BE2C (cell line): ENCODE results near the gene COMMD9. TPM values are rescaled to one million over a fixed set of nuclear protein-coding genes. Genes with fewer than 3 reads are reported as not detected.

ENCODE experiments used
- DNase-seq: peaks from one replicate; pipeline ENCODE4 v3.0.0-alpha.2; 2020
- H3K27me3 ChIP-seq: fragments of 250-450 bp; sonication (Bioruptor Pico); 2 replicates; pipeline ENCODE4 v1.5.1; 2020; ENCODE audit warnings: mild to moderate bottlenecking
- H3K36me3 ChIP-seq: fragments of 250-450 bp; sonication (Bioruptor Pico); 2 replicates; pipeline ENCODE4 v1.5.1; 2020; ENCODE audit warnings: mild to moderate bottlenecking
- H3K4me1 ChIP-seq: fragments of 250-450 bp; sonication (Bioruptor Pico); 2 replicates; pipeline ENCODE4 v1.5.1; 2020
- H3K4me3 ChIP-seq: 2 replicates; pipeline ENCODE4 v1.5.1; 2011; ENCODE audit warnings: low read depth, low read length
- H3K9me3 ChIP-seq: fragments of 250-450 bp; sonication (Bioruptor Pico); 2 replicates; pipeline ENCODE4 v1.5.1; 2020
- polyA plus RNA-seq: library from polyadenylated mRNA; unstranded; fragments of >200 nt; gene quantifications from one replicate; pipeline ENCODE4 v1.2.1, GENCODE V29; 2012; ENCODE audit warnings: low read depth, missing spikeins; ENCODE audit not compliant: insufficient read length, insufficient read depth
- TF ChIP-seq, protein P1 (sequence below): IDR thresholded peaks from 2 replicates; pipeline ENCODE4 v1.5.1; 2012; ENCODE audit warnings: mild to moderate bottlenecking, low read depth, low read length

Gene COMMD9
- 30.0 TPM for polyA plus RNA-seq

DNA sequence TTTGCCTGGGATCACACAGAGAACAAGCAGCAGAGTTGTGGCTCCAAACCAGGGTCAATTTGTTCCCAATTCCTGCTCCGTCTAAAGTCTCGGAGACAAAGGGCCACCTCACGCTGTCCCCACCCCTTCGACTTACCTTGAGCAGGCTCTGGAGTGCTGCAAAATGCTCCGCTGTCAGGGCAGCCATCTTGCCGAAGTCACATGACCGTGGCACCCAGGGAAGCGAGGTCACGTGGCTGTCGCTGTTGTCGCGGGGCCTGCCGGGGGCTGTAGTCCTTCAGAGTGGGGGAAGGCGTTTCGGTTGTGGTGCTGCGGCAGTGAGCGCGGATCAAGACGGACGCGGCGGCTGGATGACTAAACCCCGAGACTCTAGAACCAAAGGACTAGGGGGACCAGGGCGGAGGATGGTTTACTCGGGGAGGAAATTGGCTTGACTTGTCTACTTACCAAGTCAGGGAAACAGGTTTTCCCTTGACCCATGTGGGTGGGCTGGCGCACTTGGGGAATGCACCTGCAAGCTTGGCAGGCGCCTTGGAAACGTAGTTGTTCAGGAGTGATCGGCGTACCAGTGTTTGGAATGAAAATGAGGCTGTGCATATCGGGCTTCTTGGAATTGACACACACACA is at the start of gene COMMD9:
Gene COMMD9 (minus strand): TSS at position 199 of the 627 bp plus-strand sequence. CDS start 12 bp downstream, at position 187.
- peak within 1 kb of the TSS; percentile 90 for H3K4me3 ChIP-seq
- no peaks in the 10 kb centered on the region for H3K4me1 ChIP-seq
- no peaks in the 10 kb centered on the region for H3K9me3 ChIP-seq
- H3K27me3 ChIP-seq: no peaks in the 10 kb centered on the region
- peak; percentile 89 for DNase-seq
- TF ChIP-seq, protein P1, sequence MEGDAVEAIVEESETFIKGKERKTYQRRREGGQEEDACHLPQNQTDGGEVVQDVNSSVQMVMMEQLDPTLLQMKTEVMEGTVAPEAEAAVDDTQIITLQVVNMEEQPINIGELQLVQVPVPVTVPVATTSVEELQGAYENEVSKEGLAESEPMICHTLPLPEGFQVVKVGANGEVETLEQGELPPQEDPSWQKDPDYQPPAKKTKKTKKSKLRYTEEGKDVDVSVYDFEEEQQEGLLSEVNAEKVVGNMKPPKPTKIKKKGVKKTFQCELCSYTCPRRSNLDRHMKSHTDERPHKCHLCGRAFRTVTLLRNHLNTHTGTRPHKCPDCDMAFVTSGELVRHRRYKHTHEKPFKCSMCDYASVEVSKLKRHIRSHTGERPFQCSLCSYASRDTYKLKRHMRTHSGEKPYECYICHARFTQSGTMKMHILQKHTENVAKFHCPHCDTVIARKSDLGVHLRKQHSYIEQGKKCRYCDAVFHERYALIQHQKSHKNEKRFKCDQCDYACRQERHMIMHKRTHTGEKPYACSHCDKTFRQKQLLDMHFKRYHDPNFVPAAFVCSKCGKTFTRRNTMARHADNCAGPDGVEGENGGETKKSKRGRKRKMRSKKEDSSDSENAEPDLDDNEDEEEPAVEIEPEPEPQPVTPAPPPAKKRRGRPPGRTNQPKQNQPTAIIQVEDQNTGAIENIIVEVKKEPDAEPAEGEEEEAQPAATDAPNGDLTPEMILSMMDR: no peak
- no peaks in the 10 kb centered on the region for H3K36me3 ChIP-seq

DNA sequence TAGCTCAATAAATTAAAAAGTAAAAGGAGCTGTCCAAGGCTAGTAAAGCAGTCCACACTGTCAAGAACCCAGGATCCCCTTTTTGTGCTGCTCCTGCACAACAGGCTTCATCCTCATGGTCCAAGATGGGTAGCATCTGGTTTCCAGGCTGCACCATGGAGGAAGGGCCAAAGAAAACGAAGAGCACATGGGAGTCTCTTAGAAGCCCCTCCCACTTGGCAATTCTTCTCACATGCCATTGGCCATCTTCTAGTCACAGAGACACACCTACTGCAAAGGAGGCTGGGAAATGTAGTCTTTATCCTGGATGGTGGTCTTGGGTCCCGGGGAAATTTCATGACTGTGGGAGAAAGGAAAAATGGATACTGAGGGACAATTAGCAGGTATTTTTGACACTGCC is 44.7 kb upstream of the COMMD9 start:
- no peaks in the 10 kb centered on the region for H3K36me3 ChIP-seq
- no peak overlapping the region for H3K4me3 ChIP-seq
- no peaks in the 10 kb centered on the region for H3K4me1 ChIP-seq
- TF ChIP-seq, protein P1: no peak
- DNase-seq: peak; percentile 68
- H3K9me3 ChIP-seq: no peaks in the 10 kb centered on the region
- no peaks in the 10 kb centered on the region for H3K27me3 ChIP-seq

DNA sequence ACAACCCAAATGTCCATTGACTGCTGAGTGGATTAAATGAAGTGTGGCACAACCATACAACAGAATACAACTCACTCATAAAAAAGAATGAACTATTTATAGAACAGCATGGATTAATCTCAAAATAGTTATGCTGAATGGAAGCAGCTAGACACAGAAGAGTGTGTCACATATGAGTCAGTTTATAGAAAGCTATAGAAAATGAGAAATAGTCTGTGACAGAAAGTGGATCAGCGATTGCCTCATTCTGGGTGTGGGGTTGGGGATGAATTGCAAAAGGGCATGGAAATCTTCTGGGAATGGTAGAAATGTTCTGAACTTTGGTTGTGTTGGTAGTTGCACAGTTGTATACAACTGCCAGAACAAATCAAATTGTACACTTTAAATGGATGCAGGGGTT is 44.2 kb upstream of the COMMD9 start:
- H3K36me3 ChIP-seq: no peaks in the 10 kb centered on the region
- no peaks in the 10 kb centered on the region for H3K27me3 ChIP-seq
- no peaks in the 10 kb centered on the region for H3K4me1 ChIP-seq
- H3K9me3 ChIP-seq: no peaks in the 10 kb centered on the region
- H3K4me3 ChIP-seq: no peak overlapping the region
- TF ChIP-seq, protein P1: no peak
- no peak for DNase-seq

DNA sequence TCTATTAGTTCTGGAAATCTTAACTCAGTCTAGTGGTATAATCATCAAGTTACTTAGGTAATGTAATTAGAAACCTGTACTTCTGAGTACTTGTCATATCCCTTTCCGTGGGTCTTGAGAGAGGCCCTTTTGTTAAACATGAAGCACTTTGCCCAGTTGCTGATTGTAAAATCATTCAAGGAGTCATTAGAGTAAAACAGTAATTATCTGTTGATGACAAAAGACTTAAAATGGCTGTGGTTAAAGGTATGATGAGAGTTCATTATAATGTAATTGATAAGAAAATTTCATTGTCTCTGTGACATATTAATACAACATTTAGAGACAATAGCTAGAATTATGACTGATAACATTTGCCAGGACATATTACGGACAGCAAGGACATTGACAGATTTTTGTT is 41.2 kb upstream of the COMMD9 start:
- Histone ChIP-seq H3K36me3 (no peaks in the 10 kb centered on the region), H3K4me3 (no peak overlapping the region), H3K27me3 (no peaks in the 10 kb centered on the region), H3K4me1 (no peaks in the 10 kb centered on the region), H3K9me3 (no peaks in the 10 kb centered on the region)
- no peak for DNase-seq
- TF ChIP-seq, protein P1: no peak

DNA sequence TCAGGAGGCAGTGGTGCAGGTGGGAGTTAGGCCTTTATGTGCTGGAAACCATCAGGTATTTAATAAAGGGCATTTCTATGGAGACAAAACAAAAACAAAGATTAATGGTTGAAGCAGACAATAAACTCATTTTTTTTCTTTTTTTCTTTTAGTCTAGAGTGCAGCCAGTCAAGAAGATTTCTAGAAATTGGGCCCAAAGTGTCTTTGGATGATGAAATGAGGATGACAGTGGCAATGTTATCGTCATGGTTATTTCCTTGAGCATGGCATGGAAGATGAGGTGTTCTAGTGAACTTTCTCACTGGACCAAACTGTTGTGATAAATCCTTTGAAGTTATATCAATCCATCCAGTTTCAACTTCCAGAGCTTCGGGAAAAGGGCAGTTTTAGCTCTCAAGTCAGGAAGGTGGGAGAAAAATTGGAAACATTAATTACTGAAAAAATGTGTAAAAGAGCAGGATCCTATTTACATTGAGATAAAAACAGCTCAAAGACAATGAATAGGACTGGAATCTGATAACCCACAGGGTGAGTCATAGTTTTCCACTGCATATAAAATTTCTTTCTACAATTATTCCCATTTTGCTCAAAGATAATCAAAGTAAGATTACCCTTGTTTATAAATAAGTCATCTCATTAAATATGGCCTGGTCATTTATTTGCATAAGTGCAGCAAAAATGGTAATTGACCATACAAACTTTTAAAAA is 39.9 kb upstream of the COMMD9 start:
- H3K36me3 ChIP-seq: no peaks in the 10 kb centered on the region
- no peaks in the 10 kb centered on the region for H3K4me1 ChIP-seq
- H3K9me3 ChIP-seq: no peaks in the 10 kb centered on the region
- no peaks in the 10 kb centered on the region for H3K27me3 ChIP-seq
- H3K4me3 ChIP-seq: no peak overlapping the region
- TF ChIP-seq, protein P1: no peak
- DNase-seq: no peak
